MM.1S (cell line): ENCODE measurements around the gene L1CAM.

Experiments used
- DNase-seq: peaks from one replicate; pipeline ENCODE4 v3.0.0-alpha.2; 2015
- H2AFZ ChIP-seq: fragments of 300-600 bp; sonication (generic); 2 replicates; pipeline ENCODE4 v1.6.0; 2016; ENCODE audit warnings: antibody characterized with exemption, low read length
- H3F3A ChIP-seq: fragments of 300-600 bp; sonication (generic); 2 replicates; pipeline ENCODE4 v1.6.1; 2016; ENCODE audit warnings: mild to moderate bottlenecking, antibody characterized with exemption, low read length, moderate library complexity, mixed read lengths; ENCODE audit not compliant: insufficient read depth
- H3K27ac ChIP-seq: fragments of 300-600 bp; sonication (generic); 2 replicates; pipeline ENCODE4 v1.5.1; 2016; ENCODE audit warnings: mild to moderate bottlenecking, low read length
- H3K27me3 ChIP-seq: fragments of 300-600 bp; sonication (generic); replicated peaks from 2 replicates; pipeline ENCODE4 v1.6.0; 2016; ENCODE audit warnings: low read length; ENCODE audit not compliant: insufficient read depth
- H3K36me3 ChIP-seq: fragments of 300-600 bp; sonication (generic); replicated peaks from 2 replicates; pipeline ENCODE4 v1.6.1; 2016; ENCODE audit warnings: mild to moderate bottlenecking, low read length, mixed read lengths; ENCODE audit not compliant: insufficient read depth
- H3K4me1 ChIP-seq: fragments of 300-600 bp; sonication (generic); 2 replicates; pipeline ENCODE4 v1.6.1; 2016; ENCODE audit warnings: low read length, mixed read lengths
- H3K4me2 ChIP-seq: fragments of 300-600 bp; sonication (generic); 2 replicates; pipeline ENCODE4 v1.6.0; 2016; ENCODE audit warnings: low read depth, low read length
- H3K4me3 ChIP-seq: fragments of 300-600 bp; sonication (generic); 2 replicates; pipeline ENCODE4 v1.5.1; 2016; ENCODE audit warnings: low read length, mixed read lengths
- H3K79me2 ChIP-seq: fragments of 300-600 bp; sonication (generic); 2 replicates; pipeline ENCODE4 v1.6.1; 2016; ENCODE audit warnings: mixed run types, low read length, mixed read lengths
- H3K9ac ChIP-seq: fragments of 300-600 bp; sonication (generic); 2 replicates; pipeline ENCODE4 v1.6.1; 2016; ENCODE audit warnings: low read length, mixed read lengths
- H3K9me2 ChIP-seq: fragments of 300-600 bp; sonication (generic); replicated peaks from 2 replicates; pipeline ENCODE4 v1.6.1; 2016; ENCODE audit warnings: mild to moderate bottlenecking, low read length, mixed read lengths; ENCODE audit not compliant: insufficient read depth
- H3K9me3 ChIP-seq: fragments of 300-600 bp; sonication (generic); replicated peaks from 2 replicates; pipeline ENCODE4 v1.6.1; 2016; ENCODE audit warnings: mild to moderate bottlenecking, low read length, mixed read lengths; ENCODE audit not compliant: insufficient read depth
- H4K20me1 ChIP-seq: fragments of 300-600 bp; sonication (generic); 2 replicates; pipeline ENCODE4 v1.6.1; 2016; ENCODE audit warnings: mild to moderate bottlenecking, low read length, moderate library complexity, mixed read lengths; ENCODE audit not compliant: insufficient read depth
- EZH2 ChIP-seq: fragments of 300-600 bp; sonication (generic); optimal IDR thresholded peaks from 2 replicates; pipeline ENCODE3; 2017; ENCODE audit warnings: low read depth, mild to moderate bottlenecking, antibody characterized with exemption, low read length, mixed read lengths
- EZH2phosphoT487 ChIP-seq: fragments of 300-600 bp; sonication (generic); IDR thresholded peaks from 2 replicates; pipeline ENCODE4 v1.6.1; 2018; ENCODE audit warnings: antibody characterized with exemption, low read length
- TF ChIP-seq, protein P1 (sequence below): fragments of 300-600 bp; sonication (generic); IDR thresholded peaks from 2 replicates; pipeline ENCODE4 v1.5.1; 2016; ENCODE audit warnings: antibody characterized with exemption, low read length, mixed read lengths

L1CAM gene

DNA sequence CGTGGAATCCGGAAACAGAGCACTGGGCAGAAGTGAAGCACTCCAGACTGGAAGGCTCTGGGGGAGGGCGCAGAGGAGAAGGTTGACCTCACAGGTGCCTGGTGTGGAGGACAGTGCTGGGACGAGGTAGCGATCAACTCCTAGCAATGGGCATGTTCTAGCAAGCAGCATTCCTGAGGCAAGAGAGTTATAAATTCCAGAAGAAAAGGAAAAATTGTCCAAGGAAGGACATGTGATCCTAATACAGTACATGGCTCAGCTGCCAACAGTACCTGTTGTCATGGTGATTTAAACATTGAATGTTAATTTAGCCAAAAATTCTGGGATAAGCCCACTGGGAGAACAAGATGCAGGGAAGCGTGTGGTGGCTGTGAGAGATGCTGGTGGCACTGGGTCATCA is 31.9 kb upstream of the L1CAM start:
- H3K36me3 ChIP-seq = no peaks in the 10 kb centered on the region
- no peak overlapping the region for H3K4me3 ChIP-seq
- no peaks in the 10 kb centered on the region for H3K4me1 ChIP-seq
- no peaks in the 10 kb centered on the region for H4K20me1 ChIP-seq
- no peaks in the 10 kb centered on the region for H3K9me2 ChIP-seq
- H3K79me2 ChIP-seq = peaks cover 15% of the 10 kb centered on the region
- no peak overlapping the region for H3K4me2 ChIP-seq
- no peaks in the 10 kb centered on the region for H3K27me3 ChIP-seq
- no peak for DNase-seq
- H3F3A ChIP-seq = no peaks in the 10 kb centered on the region
- TF ChIP-seq, protein P1, sequence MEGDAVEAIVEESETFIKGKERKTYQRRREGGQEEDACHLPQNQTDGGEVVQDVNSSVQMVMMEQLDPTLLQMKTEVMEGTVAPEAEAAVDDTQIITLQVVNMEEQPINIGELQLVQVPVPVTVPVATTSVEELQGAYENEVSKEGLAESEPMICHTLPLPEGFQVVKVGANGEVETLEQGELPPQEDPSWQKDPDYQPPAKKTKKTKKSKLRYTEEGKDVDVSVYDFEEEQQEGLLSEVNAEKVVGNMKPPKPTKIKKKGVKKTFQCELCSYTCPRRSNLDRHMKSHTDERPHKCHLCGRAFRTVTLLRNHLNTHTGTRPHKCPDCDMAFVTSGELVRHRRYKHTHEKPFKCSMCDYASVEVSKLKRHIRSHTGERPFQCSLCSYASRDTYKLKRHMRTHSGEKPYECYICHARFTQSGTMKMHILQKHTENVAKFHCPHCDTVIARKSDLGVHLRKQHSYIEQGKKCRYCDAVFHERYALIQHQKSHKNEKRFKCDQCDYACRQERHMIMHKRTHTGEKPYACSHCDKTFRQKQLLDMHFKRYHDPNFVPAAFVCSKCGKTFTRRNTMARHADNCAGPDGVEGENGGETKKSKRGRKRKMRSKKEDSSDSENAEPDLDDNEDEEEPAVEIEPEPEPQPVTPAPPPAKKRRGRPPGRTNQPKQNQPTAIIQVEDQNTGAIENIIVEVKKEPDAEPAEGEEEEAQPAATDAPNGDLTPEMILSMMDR = no peak
- no peak for TF ChIP-seq EZH2
- TF ChIP-seq EZH2phosphoT487 = no peak
- H2AFZ ChIP-seq = no peak overlapping the region
- no peaks in the 10 kb centered on the region for H3K9me3 ChIP-seq
- no peak overlapping the region for H3K27ac ChIP-seq
- H3K9ac ChIP-seq = no peak overlapping the region

DNA sequence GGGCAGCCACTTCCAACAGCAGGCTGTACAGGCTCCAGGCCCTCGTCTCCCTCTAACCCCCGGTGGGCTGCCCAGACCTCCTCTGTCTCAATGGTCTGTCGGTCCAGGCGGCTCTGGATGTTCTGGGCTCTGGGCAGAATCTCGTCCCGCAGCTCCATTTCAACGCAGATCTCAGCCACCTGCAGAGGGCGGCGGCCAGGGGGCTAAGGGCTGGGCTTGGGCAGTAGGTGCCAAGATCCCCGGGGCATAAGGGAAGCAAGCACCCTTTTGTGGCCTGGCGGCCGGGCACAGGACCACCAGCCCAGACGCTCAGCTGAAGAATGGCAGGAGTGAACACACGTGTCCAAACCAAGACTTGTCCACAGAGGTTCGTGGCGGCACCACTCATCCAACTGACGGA is 27.7 kb upstream of the L1CAM start:
- H3K79me2 ChIP-seq = no peaks in the 10 kb centered on the region
- no peaks in the 10 kb centered on the region for H3K36me3 ChIP-seq
- no peaks in the 10 kb centered on the region for H3K9me2 ChIP-seq
- H3K4me1 ChIP-seq = no peaks in the 10 kb centered on the region
- H3K27ac ChIP-seq = no peak overlapping the region
- no peak for DNase-seq
- no peak overlapping the region for H2AFZ ChIP-seq
- H4K20me1 ChIP-seq = no peaks in the 10 kb centered on the region
- H3K9ac ChIP-seq = no peak overlapping the region
- TF ChIP-seq EZH2phosphoT487 = no peak
- no peak for TF ChIP-seq EZH2
- TF ChIP-seq, protein P1 = no peak
- no peak overlapping the region for H3K4me3 ChIP-seq
- H3K4me2 ChIP-seq = no peak overlapping the region
- H3F3A ChIP-seq = no peaks in the 10 kb centered on the region
- no peaks in the 10 kb centered on the region for H3K9me3 ChIP-seq
- no peaks in the 10 kb centered on the region for H3K27me3 ChIP-seq

GRCh38 chrX:153913211-153913610 is 27.2 kb upstream of the L1CAM start:
- Histone ChIP-seq H3K9me3 (no peaks in the 10 kb centered on the region), H3K36me3 (no peaks in the 10 kb centered on the region)
- DNase-seq = no peak

More at GRCh38 chrX:153913211-153913610, 27.2 kb upstream of the L1CAM start:
- Histone ChIP-seq H3K4me2 (no peak overlapping the region), H3K4me1 (no peaks in the 10 kb centered on the region), H3K9me2 (no peaks in the 10 kb centered on the region), H3K79me2 (no peaks in the 10 kb centered on the region), H3K4me3 (no peak overlapping the region), H3K27me3 (no peaks in the 10 kb centered on the region), H3K9ac (no peak overlapping the region), H4K20me1 (no peaks in the 10 kb centered on the region), H3F3A (no peaks in the 10 kb centered on the region), H2AFZ (no peak overlapping the region), H3K27ac (no peak overlapping the region)
- TF ChIP-seq EZH2 = no peak
- TF ChIP-seq EZH2phosphoT487 = no peak
- TF ChIP-seq, protein P1 = no peak
